GM12892 (cell line): ENCODE measurements around the gene ZBTB46.

Experiments
- DNase-seq: peaks from one replicate; pipeline ENCODE4 v3.0.0; 2011; ENCODE audit not compliant: insufficient read length
- FAIRE-seq: peaks from 2 replicates; lab custom pipeline; 2011; peaks lifted over from hg19 to GRCh38; lab: Jason Lieb, UNC
- POLR2A ChIP-seq: IDR thresholded peaks from 2 replicates; pipeline ENCODE4 v1.6.1; 2011; ENCODE audit warnings: low read depth, low read length, control low read depth
- POLR2AphosphoS5 ChIP-seq: IDR thresholded peaks from 2 replicates; pipeline ENCODE4 v1.6.1; 2011; ENCODE audit warnings: low read depth, low read length, control low read depth
- TAF1 ChIP-seq: IDR thresholded peaks from 2 replicates; pipeline ENCODE4 v1.6.1; 2011; ENCODE audit warnings: low read depth, mild to moderate bottlenecking, control low read depth, low read length, borderline replicate concordance

Gene ZBTB46

DNA sequence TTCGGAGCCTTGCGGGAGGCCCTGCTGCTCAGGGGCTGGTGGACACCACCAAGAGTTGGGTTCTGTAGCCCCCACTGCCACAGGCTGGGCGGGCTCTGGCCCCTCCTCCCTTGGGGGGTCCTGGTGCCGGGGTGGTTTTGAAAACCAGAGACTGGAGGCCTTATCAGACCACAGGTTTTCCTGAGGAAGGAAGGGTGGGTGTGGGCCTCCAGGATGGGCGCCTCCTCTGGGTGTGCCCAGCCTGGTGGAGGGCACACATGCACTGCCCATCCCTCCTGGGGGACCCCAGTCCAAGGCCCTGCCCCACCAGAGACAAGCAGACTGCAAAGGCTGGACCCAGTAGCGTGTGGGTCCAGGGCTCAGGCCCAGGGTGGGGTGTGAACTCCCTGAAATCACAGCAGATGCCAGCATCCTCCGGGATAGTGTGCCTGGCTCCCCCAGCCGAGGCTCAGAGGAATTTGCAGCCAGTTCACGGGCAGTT lies 13.5 kb upstream of the ZBTB46 start:
- TF ChIP-seq POLR2A, result no peak
- TF ChIP-seq TAF1, result no peak
- DNase-seq (no peak), FAIRE-seq (no peak)

DNA sequence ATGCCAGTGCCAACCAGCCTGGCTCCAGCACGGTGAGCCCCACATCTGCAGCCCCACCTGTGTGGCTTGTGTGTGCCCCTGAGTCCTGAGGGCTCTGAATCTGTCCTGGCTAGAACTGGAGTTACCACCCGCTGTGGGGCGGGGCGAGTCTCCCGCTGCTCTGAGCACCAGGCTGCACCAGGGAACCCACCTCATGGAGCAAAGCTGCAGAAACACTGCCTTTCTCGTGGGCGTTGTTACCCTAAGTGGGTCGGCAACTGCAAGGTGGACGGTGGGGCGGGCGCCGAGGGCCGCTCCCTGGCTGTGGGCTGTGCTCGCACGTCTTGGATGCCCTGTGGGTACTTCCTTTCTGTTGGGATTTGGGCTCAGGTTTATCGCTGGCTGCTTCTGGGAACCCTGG lies 12.7 kb upstream of the ZBTB46 start:
- DNase-seq (no peak), FAIRE-seq (no peak)

DNA sequence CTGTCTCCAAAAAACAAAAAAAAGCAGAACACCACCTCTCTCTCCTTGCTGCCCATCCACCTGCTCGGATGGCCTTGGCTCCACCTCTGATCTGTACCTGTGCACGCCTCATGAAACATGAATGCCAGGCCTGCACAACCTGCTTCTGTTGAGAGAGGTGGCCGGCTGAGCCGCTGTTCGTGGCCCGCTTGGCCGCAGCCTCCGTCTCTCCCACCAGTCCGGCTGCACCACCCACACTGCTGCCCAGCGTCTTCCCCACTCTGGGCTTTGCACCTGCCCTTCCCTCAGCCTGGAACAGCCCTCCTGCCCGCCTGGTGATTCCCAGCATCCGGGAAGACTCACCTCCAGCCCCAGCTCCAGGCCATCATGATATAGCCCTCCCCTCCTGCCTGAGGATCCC lies 12.2 kb upstream of the ZBTB46 start:
- FAIRE-seq (no peak), DNase-seq (no peak)
- TF ChIP-seq TAF1 (no peak), POLR2AphosphoS5 (no peak), POLR2A (no peak)

More for the DNA sequence above, 12.7 kb upstream of the ZBTB46 start:
- TF ChIP-seq POLR2AphosphoS5 (no peak), POLR2A (no peak), TAF1 (no peak)

DNA sequence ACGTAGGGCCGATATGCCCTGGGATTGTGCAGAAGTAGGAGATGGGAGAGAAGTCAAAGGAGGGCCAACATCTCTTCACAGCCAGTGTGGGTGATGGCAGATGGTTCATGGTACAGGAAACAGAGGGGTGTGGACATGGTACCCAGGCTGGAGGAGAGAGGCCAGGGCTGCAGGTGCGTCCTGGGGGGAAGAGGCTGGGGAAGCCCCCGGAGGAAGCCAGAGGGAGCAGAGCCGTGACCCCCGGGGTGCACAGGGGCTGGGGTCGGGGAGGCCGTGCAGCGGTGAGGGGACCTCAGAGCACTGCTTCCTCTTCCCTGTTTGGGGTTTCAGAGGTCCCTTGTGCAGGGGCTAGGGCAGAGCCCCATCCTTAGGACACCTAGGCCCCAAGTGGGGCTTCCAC lies 11.2 kb upstream of the ZBTB46 start:
- FAIRE-seq (no peak), DNase-seq (no peak)

DNA sequence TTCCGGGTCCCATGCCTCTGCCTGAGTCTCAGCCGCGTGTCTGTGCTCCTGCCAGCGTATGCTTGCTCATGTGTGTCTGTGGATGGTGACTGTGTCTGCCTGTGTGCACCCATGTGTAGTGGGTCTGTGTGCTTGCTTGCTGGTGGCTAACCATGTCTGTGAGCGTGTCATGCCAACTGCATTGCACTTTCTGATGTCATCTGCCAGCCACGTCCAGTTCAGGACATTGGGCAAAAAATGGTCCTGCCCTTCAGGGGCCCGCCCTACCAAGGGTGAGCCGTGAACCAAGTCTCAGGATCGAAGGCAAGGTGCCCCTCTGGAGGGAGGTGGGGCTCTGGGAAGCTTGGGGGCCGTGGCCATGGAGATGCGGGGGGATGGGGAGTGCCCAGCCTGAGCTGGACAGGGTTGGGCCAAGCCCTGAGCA lies 9.4 kb upstream of the ZBTB46 start:
- DNase-seq, result no peak
- no peak for TF ChIP-seq TAF1
- TF ChIP-seq POLR2A, result no peak
- TF ChIP-seq POLR2AphosphoS5, result no peak
- no peak for FAIRE-seq

More for the DNA sequence above, 11.2 kb upstream of the ZBTB46 start:
- TF ChIP-seq POLR2A (no peak), POLR2AphosphoS5 (no peak), TAF1 (no peak)

DNA sequence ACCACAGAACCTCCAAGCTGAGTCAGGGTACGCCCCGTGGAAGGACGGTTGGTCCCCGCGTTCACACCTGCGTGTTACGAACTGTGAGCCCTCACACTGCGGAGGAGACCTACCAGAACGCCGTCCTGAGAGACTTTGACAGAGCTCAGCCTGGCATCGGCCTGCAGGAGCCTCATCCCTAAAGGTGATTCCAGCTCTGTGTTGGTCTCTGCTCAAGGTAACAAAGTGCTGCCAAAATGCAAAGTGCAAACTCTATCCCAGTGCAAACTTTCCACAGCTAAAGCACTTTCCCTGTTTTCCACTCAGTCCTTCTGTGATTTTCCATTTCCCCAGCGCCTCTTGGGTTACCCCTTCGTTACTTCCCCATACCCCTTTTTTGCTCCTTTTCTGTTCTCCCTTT lies 8.6 kb upstream of the ZBTB46 start:
- FAIRE-seq (no peak), DNase-seq (no peak)
- TF ChIP-seq POLR2AphosphoS5 (no peak), TAF1 (no peak), POLR2A (no peak)

DNA sequence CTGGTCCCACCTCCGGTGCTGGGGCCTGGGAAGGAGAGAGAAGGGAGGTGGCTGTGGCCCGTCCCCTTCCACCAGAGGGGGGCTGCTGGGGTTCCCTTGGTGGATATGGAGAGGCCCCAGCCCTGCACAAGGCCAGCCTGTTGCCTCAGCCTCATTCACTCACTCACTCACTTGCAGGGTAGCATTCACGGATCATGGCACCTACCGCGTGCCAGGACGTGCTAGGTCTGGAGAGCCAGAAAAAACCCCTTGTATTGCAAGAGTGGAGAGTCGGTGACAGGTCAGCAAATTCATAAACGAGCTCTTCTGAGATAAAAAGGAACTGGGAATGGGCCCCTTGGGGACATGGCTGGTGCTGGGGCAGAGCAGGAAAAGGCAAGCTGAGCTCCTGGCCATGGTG lies 6.4 kb upstream of the ZBTB46 start:
- DNase-seq (no peak), FAIRE-seq (no peak)
- no peak for TF ChIP-seq POLR2A
- no peak for TF ChIP-seq POLR2AphosphoS5
- no peak for TF ChIP-seq TAF1

DNA sequence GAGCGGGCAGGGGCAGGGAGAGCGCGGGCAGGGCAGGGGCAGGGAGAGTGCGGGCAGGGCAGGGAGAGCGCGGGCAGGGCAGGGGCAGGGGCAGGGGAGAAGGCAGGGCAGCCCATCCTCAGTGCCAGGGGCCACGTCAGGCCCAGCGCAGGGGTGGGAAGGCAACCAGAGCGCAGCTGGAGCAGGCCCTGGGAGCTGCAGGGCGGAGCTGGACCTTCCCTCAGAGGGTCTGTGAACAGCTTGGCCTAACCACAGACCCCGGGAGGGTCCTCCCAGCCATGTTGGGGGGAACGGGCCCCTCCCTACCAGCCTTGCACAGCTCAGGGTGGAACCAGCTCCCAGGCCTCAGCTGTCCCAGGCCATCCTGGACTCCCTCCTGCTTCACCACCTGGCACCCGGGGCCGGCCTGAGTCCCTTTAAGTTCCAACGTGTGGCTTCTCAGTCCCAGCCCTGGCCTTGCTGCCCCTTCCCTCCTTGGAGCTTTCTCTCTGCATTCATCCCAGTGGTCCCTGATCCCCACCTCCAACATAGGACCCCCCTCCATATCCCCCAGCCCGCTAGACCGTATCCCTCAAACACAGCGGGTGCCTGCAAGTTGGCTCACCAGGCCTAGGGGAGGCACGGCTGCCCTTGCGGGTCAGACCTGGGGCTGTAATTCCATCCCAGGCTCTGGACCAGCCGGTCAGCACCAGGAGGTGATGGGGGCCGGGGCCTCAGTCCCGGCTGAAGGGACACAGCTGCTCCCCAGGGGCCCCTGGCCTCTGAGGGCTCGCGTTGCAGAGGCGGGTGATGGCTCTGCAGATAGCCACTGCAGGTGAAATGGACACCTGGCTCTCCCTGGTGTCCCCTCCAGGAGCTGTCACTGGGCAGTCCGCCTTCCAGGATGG lies 5.6 kb upstream of the ZBTB46 start:
- TF ChIP-seq POLR2A, result no peak
- TF ChIP-seq TAF1, result no peak
- no peak for TF ChIP-seq POLR2AphosphoS5
- no peak for FAIRE-seq
- DNase-seq, result no peak

DNA sequence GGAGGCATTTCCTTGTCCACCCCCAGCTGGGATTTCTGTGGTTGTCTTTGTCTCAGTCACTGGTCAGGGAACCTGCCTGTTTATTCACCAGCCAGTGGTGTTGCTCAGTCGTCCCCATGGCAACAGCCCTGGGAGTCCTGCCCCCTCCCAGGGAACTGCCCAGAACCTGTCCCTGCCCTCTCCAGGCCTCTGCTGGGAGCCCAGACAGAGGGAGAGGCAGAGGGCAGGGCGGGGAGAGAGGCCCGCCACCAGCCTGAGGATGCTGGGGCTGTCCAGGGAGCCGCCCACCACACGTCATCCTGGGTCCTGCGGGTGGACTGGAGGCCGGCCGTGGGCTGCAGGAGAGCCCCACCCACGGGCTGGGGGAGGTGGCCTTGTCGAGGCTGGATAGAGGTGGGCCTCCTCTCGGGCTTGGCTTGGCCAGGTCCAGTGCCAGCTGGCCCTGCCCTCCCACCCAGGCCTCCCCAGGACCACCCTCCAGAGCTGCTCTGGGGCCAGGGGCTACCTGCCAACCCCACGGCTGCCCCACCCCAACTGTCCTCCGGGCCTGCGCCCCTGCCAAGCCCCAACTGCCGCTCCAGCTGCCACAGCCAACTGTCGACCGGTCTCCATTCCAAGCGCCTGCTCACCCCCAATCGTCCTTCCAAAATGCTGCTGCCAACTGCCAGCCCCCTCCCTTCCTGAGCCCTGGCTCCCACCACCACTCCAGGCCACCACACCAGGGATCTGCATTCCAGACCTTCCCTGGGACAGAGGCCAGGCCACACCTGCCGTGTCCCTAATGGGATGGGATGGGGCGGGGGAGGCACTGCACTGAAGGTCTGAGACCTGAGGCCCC lies 4.2 kb upstream of the ZBTB46 start:
- DNase-seq (no peak), FAIRE-seq (no peak)
- TF ChIP-seq TAF1 (no peak), POLR2A (no peak), POLR2AphosphoS5 (no peak)

DNA sequence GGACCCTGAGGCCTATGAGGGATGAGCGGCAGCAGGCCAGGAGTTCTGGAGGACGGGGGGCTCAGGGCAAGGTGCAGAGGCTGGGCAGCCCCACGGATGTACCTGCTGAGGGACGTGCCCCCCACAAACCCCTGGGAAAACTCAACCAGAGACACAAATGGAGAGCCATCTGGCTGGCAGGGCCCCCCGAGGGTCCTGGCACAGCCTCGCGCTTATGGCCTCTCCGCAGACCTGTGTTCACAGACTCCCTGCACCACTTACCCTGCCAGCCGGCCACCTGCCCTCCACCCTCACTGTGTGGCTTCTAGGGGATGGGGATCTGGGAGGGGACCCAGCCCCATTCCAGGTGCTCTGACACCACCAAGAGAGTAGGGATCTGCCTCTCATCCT lies 3.4 kb upstream of the ZBTB46 start:
- FAIRE-seq (no peak), DNase-seq (no peak)
- TF ChIP-seq POLR2AphosphoS5, result no peak
- no peak for TF ChIP-seq POLR2A
- no peak for TF ChIP-seq TAF1

DNA sequence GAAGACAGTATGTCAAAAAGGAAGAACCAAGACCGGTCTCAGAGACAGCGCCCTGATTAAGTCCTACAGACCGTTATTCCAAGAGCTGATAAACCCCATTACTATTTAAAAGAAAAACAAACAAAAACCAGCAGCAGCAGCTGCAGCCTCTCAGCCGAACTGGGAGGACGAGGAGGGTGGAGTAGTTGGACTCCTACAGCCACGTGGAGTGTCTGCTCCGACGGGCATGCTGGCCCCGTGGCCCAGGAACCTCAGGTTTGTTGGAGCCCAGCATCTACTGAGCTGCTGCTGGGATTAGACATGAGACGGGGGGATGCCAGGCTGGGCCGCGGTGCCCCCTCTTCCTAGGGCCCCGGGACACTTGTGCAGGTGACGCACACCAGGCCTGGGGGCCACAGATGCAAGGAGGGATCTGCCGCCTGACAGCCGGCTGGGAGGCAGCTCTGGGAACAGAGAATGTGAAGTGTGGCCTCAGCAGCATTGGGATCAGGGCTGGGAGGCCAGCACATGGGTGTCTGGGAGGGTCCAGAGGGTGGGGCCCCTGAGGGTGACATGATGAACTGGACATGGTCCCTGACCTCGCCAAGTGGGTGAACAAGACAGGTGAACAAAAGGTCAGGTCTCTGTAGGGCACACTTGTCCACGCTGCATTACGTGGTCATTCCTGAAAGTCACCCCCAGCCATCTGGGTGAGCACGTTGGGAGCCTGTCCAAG lies 2.9 kb upstream of the ZBTB46 start:
- DNase-seq (no peak), FAIRE-seq (no peak)
- TF ChIP-seq POLR2A (no peak), POLR2AphosphoS5 (no peak), TAF1 (no peak)

DNA sequence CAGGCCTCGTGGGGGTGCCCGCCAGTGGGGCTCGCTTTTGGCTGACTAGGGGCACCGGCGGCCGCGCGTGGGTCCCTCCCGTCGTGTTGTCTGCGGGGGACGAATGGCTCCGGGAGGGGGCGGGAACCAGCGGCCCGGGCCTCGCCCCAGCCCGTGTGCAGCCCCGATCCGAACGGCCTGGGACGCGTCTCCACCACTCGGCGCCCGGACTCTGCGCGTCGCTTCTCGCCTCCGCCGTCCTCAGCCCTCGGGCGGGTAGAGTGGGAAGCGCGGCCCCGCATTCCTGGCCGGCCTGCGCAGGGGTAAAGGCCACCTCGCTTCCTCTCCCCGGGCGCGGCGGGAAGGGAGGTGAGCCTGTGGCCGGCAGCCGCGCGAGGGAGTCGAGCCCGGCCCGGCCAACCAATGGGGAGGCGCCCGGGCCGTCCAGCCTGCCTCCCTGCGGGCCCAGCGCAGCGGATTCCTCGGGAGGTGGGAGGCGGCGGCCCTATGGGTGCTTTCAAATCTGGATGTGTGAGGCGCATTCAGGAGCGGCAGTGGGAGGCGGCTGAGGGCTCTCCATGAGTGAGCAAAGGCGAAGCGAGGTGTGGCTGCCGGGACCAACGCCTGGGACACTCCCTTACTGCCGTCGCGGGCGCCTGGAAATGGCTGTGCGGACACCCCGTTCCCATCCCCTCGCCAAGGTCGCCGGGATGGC lies 1.1 kb upstream of the ZBTB46 start:
- DNase-seq (no peak), FAIRE-seq (no peak)
- TF ChIP-seq POLR2AphosphoS5, result no peak
- no peak for TF ChIP-seq TAF1
- no peak for TF ChIP-seq POLR2A
